ENCODE results near the gene AZIN2.
"Not testable (repeated sequence)": the region's sequence is repeated elsewhere in the genome, so short reads cannot be mapped to it uniquely, and the experiment has no call there.

Gene AZIN2

DNA sequence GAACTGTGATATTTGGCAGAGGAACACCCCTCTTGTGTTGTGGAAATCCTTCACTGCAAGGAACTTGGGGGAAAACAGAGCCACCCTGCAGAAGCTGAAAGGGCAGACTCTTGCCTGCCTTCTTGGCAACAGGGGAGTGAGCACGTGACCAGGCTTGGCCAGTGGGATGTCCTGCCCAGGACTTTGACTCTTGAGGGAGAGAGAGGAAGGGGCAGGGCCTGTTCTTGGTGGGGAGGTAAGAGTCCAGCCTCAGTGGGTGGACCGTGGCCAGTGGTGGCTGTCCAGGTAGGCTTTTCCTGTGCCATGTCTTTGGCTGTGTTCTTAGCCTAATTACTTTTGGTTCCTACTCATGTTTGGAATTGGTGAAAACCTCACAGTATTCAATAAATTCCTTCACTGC, 35.7 kb upstream of the AZIN2 start:
- Histone ChIP-seq H3K9me3 (ENCODE audit: insufficient read depth, low read length) (no peaks in the 10 kb centered on the region), H3K79me2 (ENCODE audit: insufficient read depth, low read length) (no peaks in the 10 kb centered on the region), H3K4me3 (ENCODE audit: insufficient read depth, low read length, poor library complexity, severe bottlenecking) (no peak overlapping the region), H3K27ac (ENCODE audit: low read depth, low read length) (no peak overlapping the region), H4K20me1 (ENCODE audit: low read depth, low read length) (no peaks in the 10 kb centered on the region), H3K27me3 (ENCODE audit: low read length) (no peaks in the 10 kb centered on the region), H3K4me2 (ENCODE audit: low read depth, low read length, poor library complexity, severe bottlenecking) (no peak overlapping the region), H3F3A (ENCODE audit: insufficient read depth) (no peaks in the 10 kb centered on the region), H3K9ac (ENCODE audit: low read length) (no peak overlapping the region), H3K36me3 (ENCODE audit: low read length) (no peaks in the 10 kb centered on the region), H3K9me2 (replicated peaks; ENCODE audit: insufficient read depth, low read length) (no peaks in the 10 kb centered on the region), H2AFZ (ENCODE audit: low read depth, low read length, severe bottlenecking) (no peak overlapping the region)
- no peak for TF ChIP-seq EZH2phosphoT487 (conservative IDR thresholded peaks at IDR 0.05; ENCODE audit: low read length)
- TF ChIP-seq, protein P1, sequence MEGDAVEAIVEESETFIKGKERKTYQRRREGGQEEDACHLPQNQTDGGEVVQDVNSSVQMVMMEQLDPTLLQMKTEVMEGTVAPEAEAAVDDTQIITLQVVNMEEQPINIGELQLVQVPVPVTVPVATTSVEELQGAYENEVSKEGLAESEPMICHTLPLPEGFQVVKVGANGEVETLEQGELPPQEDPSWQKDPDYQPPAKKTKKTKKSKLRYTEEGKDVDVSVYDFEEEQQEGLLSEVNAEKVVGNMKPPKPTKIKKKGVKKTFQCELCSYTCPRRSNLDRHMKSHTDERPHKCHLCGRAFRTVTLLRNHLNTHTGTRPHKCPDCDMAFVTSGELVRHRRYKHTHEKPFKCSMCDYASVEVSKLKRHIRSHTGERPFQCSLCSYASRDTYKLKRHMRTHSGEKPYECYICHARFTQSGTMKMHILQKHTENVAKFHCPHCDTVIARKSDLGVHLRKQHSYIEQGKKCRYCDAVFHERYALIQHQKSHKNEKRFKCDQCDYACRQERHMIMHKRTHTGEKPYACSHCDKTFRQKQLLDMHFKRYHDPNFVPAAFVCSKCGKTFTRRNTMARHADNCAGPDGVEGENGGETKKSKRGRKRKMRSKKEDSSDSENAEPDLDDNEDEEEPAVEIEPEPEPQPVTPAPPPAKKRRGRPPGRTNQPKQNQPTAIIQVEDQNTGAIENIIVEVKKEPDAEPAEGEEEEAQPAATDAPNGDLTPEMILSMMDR (IDR thresholded peaks at IDR 0.05; ENCODE audit: insufficient read depth, low read length, poor library complexity, severe bottlenecking): no peak

DNA sequence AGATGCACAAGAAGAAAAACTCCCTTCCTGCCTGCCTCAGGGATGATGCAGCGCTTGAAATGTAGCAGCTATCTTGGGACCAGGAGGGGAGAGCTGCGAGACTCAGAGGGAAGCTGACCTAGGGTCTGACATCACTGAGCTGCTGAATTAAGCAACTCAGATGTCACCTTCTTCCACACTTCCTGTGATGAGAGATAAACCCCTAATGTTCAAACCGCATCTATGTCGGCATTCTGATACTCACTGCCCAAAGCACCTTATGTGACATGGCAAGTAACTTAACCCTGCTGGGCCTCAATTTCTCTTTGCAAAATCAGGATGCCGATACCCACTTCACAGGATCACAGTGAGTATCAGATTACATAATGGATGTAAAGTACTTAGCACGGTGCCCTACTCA, 35.1 kb upstream of the AZIN2 start:
- Histone ChIP-seq H3K27ac (ENCODE audit: low read depth, low read length) (no peak overlapping the region), H2AFZ (ENCODE audit: low read depth, low read length, severe bottlenecking) (no peak overlapping the region), H3K9me3 (ENCODE audit: insufficient read depth, low read length) (no peaks in the 10 kb centered on the region), H3K79me2 (ENCODE audit: insufficient read depth, low read length) (no peaks in the 10 kb centered on the region), H3K36me3 (ENCODE audit: low read length) (no peaks in the 10 kb centered on the region), H3K9ac (ENCODE audit: low read length) (no peak overlapping the region), H3K4me3 (ENCODE audit: insufficient read depth, low read length, poor library complexity, severe bottlenecking) (no peak overlapping the region), H3K9me2 (replicated peaks; ENCODE audit: insufficient read depth, low read length) (no peaks in the 10 kb centered on the region), H4K20me1 (ENCODE audit: low read depth, low read length) (no peaks in the 10 kb centered on the region), H3K27me3 (ENCODE audit: low read length) (no peaks in the 10 kb centered on the region), H3K4me2 (ENCODE audit: low read depth, low read length, poor library complexity, severe bottlenecking) (no peak overlapping the region), H3F3A (ENCODE audit: insufficient read depth) (no peaks in the 10 kb centered on the region)
- TF ChIP-seq, protein P1 (IDR thresholded peaks at IDR 0.05; ENCODE audit: insufficient read depth, low read length, poor library complexity, severe bottlenecking): no peak
- TF ChIP-seq EZH2phosphoT487 (conservative IDR thresholded peaks at IDR 0.05; ENCODE audit: low read length): no peak

DNA sequence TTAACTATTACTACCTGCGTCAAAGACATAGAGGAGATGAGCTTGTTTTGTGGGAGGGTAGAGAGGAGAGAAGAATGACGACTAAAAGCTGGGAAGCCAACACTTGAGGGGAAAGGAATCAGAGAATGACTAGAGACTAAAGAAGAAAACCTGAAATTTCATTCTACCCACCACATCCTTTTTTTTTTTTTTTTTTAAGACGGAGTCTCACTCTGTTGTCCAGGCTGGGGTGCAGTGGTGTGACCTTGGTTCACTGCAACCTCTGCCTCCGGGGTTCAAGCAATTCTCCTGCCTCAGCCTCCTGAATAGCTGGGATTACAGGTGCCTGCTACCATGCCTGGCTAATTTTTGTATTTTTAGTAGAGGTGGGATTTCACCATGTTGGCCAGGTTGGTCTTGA, 34.7 kb upstream of the AZIN2 start:
- not testable (repeated sequence) for H3K36me3 ChIP-seq (ENCODE audit: low read length); H2AFZ ChIP-seq (ENCODE audit: low read depth, low read length, severe bottlenecking); H3K79me2 ChIP-seq (ENCODE audit: insufficient read depth, low read length); H3K27me3 ChIP-seq (ENCODE audit: low read length); H3K4me2 ChIP-seq (ENCODE audit: low read depth, low read length, poor library complexity, severe bottlenecking); H3K27ac ChIP-seq (ENCODE audit: low read depth, low read length); H3K9me2 ChIP-seq (replicated peaks; ENCODE audit: insufficient read depth, low read length); H3K9ac ChIP-seq (ENCODE audit: low read length); H3F3A ChIP-seq (ENCODE audit: insufficient read depth); H4K20me1 ChIP-seq (ENCODE audit: low read depth, low read length); H3K9me3 ChIP-seq (ENCODE audit: insufficient read depth, low read length); H3K4me3 ChIP-seq (ENCODE audit: insufficient read depth, low read length, poor library complexity, severe bottlenecking)

DNA sequence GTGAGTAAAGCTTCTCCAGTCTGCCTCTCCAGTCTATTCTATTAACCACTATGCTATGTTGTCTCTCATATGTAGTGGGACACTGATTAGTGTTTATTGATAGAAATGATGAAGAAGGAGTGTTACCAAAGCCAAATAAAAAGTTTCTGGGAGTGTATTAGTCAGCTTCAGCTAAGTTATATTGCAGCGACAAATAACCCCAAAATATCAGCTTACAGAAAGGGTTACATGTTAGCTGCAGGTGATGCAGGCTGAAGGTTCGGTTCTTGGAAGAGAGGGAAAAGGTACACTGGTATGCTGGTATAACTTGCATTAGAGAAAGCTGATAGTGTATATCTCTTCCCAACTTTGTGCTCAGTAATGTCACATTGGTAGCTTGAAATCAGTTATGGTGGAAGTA, 33.7 kb upstream of the AZIN2 start:
- no peaks in the 10 kb centered on the region for H3F3A ChIP-seq (ENCODE audit: insufficient read depth)
- H4K20me1 ChIP-seq (ENCODE audit: low read depth, low read length): no peaks in the 10 kb centered on the region
- no peak overlapping the region for H3K9ac ChIP-seq (ENCODE audit: low read length)
- H3K27me3 ChIP-seq (ENCODE audit: low read length): no peaks in the 10 kb centered on the region
- H3K9me2 ChIP-seq (replicated peaks; ENCODE audit: insufficient read depth, low read length): no peaks in the 10 kb centered on the region
- H3K79me2 ChIP-seq (ENCODE audit: insufficient read depth, low read length): no peaks in the 10 kb centered on the region
- H3K4me3 ChIP-seq (ENCODE audit: insufficient read depth, low read length, poor library complexity, severe bottlenecking): no peak overlapping the region
- no peaks in the 10 kb centered on the region for H3K9me3 ChIP-seq (ENCODE audit: insufficient read depth, low read length)
- H2AFZ ChIP-seq (ENCODE audit: low read depth, low read length, severe bottlenecking): no peak overlapping the region
- no peak for TF ChIP-seq EZH2phosphoT487 (conservative IDR thresholded peaks at IDR 0.05; ENCODE audit: low read length)
- TF ChIP-seq, protein P1 (IDR thresholded peaks at IDR 0.05; ENCODE audit: insufficient read depth, low read length, poor library complexity, severe bottlenecking): no peak
- no peaks in the 10 kb centered on the region for H3K36me3 ChIP-seq (ENCODE audit: low read length)
- H3K27ac ChIP-seq (ENCODE audit: low read depth, low read length): no peak overlapping the region
- H3K4me2 ChIP-seq (ENCODE audit: low read depth, low read length, poor library complexity, severe bottlenecking): no peak overlapping the region

Data from SU-DHL-6 (cell line).